Spleen (tissue), 7 donors: ENCODE measurements around the gene DNAH6.

Experiments
- POLR2A ChIP-seq, 3 donors: fragments of 450-650 bp; IDR thresholded peaks; one replicate each; pipeline ENCODE4 v1.5.1; 2017; ENCODE audit warnings: antibody characterized with exemption in 3 of 3, mild to moderate bottlenecking in 1 of 3
- POLR2AphosphoS5 ChIP-seq, 3 donors: sonication (generic); formaldehyde crosslinking; IDR thresholded peaks; one replicate each; pipeline ENCODE4 v1.5.1; 2017; ENCODE audit warnings: antibody characterized with exemption in 3 of 3
- TF ChIP-seq, protein P1 (sequence below), 11 experiments: fragments of 200-600 bp in 7 of 11; fragments of 450-650 bp in 4 of 11; sonication (generic) in 4 of 11; IDR thresholded peaks in 8 of 11; conservative IDR thresholded peaks in 3 of 11; 1 replicate in 7 of 11; 2 replicates in 4 of 11; pipeline versions ENCODE4 v1.4.0 to v1.8.0; 2016 to 2021; ENCODE audit warnings: antibody characterized with exemption in 11 of 11, inconsistent platforms in 4 of 11, mild to moderate bottlenecking in 1 of 11
- donor health status: DM: no; HTN: no; CAD: no; lungs with moderate emphysema.
- donor health status: DM: no; HTN: no; CAD: no.
- donor health status: DM: no; HTN: no; CAD: no.

DNA sequence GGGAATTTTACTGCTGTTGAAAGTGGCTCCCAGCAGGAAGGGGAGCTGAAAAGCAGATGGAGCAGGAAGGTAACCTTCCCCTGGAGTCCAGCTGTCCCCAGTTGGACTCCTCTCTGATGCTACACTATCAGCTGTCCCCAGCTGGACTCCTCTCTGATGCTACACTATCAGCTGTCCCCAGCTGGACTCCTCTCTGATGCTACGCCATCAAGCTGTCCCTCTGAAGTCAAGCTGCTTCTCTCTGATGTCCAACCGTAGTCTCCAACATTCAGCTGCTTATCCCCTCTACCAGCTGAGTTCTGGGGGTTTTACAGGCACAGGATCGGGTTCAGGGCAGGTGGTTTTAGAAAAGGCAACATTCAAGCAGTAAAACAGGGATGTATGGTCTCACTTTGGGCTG lies 37.4 kb upstream of the DNAH6 start:
- TF ChIP-seq, protein P1, sequence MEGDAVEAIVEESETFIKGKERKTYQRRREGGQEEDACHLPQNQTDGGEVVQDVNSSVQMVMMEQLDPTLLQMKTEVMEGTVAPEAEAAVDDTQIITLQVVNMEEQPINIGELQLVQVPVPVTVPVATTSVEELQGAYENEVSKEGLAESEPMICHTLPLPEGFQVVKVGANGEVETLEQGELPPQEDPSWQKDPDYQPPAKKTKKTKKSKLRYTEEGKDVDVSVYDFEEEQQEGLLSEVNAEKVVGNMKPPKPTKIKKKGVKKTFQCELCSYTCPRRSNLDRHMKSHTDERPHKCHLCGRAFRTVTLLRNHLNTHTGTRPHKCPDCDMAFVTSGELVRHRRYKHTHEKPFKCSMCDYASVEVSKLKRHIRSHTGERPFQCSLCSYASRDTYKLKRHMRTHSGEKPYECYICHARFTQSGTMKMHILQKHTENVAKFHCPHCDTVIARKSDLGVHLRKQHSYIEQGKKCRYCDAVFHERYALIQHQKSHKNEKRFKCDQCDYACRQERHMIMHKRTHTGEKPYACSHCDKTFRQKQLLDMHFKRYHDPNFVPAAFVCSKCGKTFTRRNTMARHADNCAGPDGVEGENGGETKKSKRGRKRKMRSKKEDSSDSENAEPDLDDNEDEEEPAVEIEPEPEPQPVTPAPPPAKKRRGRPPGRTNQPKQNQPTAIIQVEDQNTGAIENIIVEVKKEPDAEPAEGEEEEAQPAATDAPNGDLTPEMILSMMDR (IDR thresholded peaks at IDR 0.05 in 8 of 11, conservative IDR thresholded peaks at IDR 0.05 in 3 of 11), result no peak
- TF ChIP-seq POLR2AphosphoS5 (IDR thresholded peaks at IDR 0.05), result no peak
- TF ChIP-seq POLR2A (IDR thresholded peaks at IDR 0.05), result no peak
